Measurements from ENCODE around the gene PRKAR1B.

Gene PRKAR1B

GRCh38 chr7:604884-605531, 122.1 kb downstream of the PRKAR1B start:
- TF ChIP-seq, protein P1, sequence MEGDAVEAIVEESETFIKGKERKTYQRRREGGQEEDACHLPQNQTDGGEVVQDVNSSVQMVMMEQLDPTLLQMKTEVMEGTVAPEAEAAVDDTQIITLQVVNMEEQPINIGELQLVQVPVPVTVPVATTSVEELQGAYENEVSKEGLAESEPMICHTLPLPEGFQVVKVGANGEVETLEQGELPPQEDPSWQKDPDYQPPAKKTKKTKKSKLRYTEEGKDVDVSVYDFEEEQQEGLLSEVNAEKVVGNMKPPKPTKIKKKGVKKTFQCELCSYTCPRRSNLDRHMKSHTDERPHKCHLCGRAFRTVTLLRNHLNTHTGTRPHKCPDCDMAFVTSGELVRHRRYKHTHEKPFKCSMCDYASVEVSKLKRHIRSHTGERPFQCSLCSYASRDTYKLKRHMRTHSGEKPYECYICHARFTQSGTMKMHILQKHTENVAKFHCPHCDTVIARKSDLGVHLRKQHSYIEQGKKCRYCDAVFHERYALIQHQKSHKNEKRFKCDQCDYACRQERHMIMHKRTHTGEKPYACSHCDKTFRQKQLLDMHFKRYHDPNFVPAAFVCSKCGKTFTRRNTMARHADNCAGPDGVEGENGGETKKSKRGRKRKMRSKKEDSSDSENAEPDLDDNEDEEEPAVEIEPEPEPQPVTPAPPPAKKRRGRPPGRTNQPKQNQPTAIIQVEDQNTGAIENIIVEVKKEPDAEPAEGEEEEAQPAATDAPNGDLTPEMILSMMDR (conservative IDR thresholded peaks at IDR 0.05; ENCODE audit: low read length) = no peak
- no peak for DNase-seq (ENCODE audit: low read depth)
- H3K4me3 ChIP-seq (ENCODE audit: low read length) = no peak overlapping the region

DNA sequence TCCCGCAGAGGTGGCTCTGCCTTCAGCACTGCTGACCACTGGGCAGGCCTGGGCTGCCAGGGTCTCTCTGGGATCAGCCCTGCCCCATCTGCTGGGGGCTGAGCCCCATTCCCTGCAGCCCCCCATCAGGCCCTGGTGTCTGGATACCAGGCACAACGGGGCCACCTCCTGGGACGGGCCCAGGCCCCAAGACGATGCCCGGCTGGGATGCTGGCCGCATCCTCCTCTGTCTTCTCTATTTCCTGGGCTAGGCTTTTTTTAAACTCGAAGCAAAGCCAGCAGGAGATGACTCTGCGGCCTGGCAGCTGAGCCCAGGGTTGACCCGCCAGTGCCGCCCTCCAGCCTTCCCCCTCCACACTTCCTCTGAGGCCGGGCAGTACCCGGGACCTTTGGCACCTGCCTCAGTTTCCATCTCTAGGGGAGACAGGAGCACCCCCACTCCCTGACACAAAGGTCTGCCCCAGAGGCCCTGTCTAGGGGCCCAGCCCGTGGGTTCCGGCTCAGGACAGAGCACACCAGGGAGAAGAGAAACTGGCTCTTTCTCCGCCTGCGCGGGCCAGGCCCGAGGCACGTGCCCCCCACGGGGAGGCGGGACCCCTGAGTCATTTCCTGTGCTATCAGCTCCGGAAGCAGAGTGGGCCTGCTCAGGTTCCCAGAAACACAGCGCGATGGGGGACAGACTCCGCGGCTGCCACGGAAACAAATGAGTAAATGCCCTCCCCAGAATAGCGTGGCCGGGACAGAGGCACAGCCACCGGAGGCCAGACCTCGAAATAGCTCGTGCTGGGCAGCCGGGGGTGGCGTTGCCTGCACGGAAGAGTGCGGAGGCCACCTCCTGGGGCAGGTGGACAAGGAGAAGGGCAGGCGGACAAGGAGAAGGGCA, 122.8 kb downstream of the PRKAR1B start:
- no peak overlapping the region for H3K4me3 ChIP-seq (ENCODE audit: low read length)
- no peak for DNase-seq (ENCODE audit: low read depth)
- TF ChIP-seq, protein P1 (conservative IDR thresholded peaks at IDR 0.05; ENCODE audit: low read length) = no peak

DNA sequence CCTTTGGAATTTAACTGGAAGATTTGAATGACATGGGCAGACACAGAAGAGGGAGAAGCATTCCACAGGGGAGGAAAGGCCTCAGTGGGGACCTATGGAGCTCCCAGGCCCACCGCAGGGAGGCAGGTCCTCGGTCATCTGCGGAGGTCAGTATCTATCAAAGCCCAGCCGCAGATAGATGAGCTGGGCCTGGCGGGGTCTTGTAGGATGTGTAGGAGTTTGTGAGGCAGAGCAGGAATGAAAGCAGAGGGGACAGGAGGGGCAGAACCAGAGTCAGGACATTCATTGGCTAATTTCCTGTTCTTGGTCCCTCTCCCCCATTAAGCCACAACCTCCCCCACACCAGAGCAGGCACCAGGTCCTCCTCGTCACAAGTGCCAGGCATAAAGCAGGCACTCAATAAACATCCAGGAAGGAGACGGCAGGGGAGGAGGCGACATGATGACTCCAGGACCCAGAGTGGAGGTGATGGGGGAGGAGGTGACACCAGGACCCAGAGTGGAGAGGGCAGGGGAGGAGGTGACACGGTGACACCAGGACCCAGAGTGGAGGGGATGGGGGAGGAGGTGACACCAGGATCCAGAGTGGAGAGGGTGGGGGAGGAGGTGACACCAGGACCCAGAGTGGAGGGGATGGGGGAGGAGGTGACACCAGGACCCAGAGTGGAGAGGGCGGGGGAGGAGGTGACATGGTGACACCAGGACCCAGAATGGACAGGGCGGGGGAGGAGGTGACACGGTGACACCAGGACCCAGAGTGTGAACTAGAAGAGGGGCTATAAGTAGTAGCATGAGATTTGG, 123.7 kb downstream of the PRKAR1B start:
- no peak for DNase-seq (ENCODE audit: low read depth)

DNA sequence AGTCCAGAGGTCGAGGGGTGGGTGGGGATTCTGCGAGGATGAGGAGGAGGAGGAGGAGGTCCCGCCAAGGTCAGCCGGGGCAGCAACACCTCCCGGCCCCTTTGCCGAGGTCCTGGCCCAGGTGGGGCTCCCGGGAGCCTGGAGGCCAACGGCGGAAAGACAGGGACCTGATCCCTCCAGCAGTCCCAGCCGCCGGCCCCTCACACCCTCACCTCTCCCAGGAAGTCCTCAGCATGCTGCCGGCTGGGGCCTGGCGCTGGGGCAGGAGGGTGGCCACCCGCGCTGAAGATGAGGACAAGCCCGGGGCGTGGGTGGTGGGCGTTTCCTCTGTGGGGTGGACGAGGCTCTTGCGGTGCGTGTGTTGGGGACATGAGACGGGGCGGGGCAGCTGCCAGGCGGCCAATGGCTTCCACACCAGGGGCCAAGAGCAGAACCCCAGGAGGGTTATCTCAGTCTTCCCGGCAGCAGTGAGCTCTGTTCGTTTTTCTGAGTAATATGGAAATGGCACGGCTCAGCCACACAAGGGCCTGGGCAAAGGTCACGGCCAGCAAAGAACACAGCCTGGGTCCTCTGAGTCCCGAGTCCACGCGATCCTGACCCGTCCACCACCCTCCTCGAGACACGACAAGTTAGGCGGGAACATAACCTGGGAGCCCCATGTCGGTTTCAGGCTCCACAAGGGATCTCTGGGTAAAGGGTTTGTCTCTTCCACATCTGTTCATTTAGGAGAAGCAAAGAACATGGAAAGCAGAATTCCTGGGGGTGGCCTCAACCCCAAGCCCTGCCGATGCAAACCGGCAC, 124.5 kb downstream of the PRKAR1B start:
- no peak overlapping the region for H3K4me3 ChIP-seq (ENCODE audit: low read length)
- DNase-seq (ENCODE audit: low read depth) = no peak
- TF ChIP-seq, protein P1 (conservative IDR thresholded peaks at IDR 0.05; ENCODE audit: low read length) = no peak

More for the DNA sequence above, 123.7 kb downstream of the PRKAR1B start:
- TF ChIP-seq, protein P1 (conservative IDR thresholded peaks at IDR 0.05; ENCODE audit: low read length) = no peak
- no peak overlapping the region for H3K4me3 ChIP-seq (ENCODE audit: low read length)

DNA sequence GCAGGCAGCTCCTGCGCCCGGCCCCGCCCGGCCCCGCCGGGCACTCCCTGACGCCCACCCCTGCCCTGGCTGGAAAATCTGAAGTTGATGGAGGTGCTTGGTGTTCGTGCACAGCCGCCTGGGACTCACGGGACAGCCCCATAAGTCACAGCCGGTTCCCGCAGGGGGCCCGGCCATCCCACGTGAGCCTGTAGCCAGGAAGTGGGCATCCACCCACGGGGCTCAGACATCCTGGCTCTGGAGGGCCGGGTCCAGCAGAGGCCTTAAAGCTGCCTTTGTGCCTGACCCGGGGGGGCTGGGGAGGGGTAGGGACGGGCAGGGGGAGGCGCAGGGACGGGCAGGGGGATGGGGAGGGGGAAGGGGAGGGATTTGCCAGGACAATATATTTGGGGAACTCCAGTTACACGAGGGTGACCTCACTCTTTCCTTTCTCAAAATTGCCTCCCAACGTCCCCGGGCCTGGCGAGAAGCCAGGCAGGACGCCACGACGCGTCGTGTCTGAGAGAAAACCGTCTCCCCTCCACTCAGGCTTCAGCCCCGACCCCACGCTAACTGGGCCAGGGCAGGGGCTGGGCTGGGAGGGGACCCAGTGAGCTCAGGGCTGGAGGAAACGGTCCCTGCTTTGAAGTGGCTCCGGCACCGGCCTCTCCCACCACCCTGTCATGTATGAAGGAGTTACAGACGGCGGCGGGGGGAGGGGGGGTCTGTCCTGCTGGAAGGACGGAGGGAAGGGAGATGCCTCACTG, 125.3 kb downstream of the PRKAR1B start:
- H3K4me3 ChIP-seq (ENCODE audit: low read length) = no peak overlapping the region
- TF ChIP-seq, protein P1 (conservative IDR thresholded peaks at IDR 0.05; ENCODE audit: low read length) = no peak
- DNase-seq (ENCODE audit: low read depth) = no peak

- DNase-seq (ENCODE audit: low read depth) = no peak
- no peak overlapping the region for H3K4me3 ChIP-seq (ENCODE audit: low read length)
- TF ChIP-seq, protein P1 (conservative IDR thresholded peaks at IDR 0.05; ENCODE audit: low read length) = no peak
These were observed 126.0 kb downstream of the PRKAR1B start for GRCh38 chr7:601036-601594.

Data from AG10803 (cell line).